PFSK-1 (cell line): Measurements from ENCODE around the gene MRPS18B.
A peak's percentile ranks its signal among the peaks of the same experiment; 100 is the strongest.

Experiments used
- FOXP2 ChIP-seq: optimal IDR thresholded peaks from 2 replicates; pipeline ENCODE3; 2011; ENCODE audit warnings: borderline replicate concordance, control low read depth, inconsistent platforms; ENCODE audit not compliant: insufficient read depth; ENCODE audit errors: extremely low read length, extremely low read depth
- POLR2AphosphoS5 ChIP-seq: IDR thresholded peaks from 2 replicates; pipeline ENCODE4 v1.6.1; 2012; ENCODE audit warnings: low read depth, mild to moderate bottlenecking, control low read depth, low read length, moderate library complexity
- REST ChIP-seq, 2 experiments: IDR thresholded peaks; 2 replicates each; pipeline versions ENCODE4 v1.6.1 to v1.8.0; 2011 to 2012; ENCODE audit warnings: low read depth in 2 of 2, low read length in 2 of 2, control low read depth in 1 of 2, inconsistent platforms in 1 of 2, mild to moderate bottlenecking in 1 of 2, moderate library complexity in 1 of 2; ENCODE audit not compliant: insufficient read depth in 1 of 2
- SIN3A ChIP-seq: IDR thresholded peaks from 2 replicates; pipeline ENCODE4 v1.6.1; 2012; ENCODE audit warnings: mild to moderate bottlenecking, low read length, moderate library complexity, borderline replicate concordance; ENCODE audit not compliant: insufficient read depth
- TAF1 ChIP-seq: IDR thresholded peaks from 2 replicates; pipeline ENCODE4 v1.6.1; 2012; ENCODE audit warnings: low read length, control low read depth, borderline replicate concordance; ENCODE audit not compliant: insufficient read depth

The MRPS18B gene

GRCh38 chr6:30664994-30665767, 47.5 kb downstream of the MRPS18B start:
- TF ChIP-seq SIN3A (no peak), POLR2AphosphoS5 (no peak), TAF1 (no peak), FOXP2 (no peak), REST (IDR thresholded peaks at IDR 0.05; ENCODE audit: insufficient read depth in 1 of 2, low read depth in 2 of 2, low read length in 2 of 2) (no peak)

- TF ChIP-seq SIN3A (no peak), TAF1 (no peak)
Measured at GRCh38 chr6:30670760-30671527, 53.3 kb downstream of the MRPS18B start.

- TF ChIP-seq FOXP2 (no peak), TAF1 (peak; percentile 77; the same call in 1 of the 2 replicates), SIN3A (peak; percentile 89), REST (IDR thresholded peaks at IDR 0.05; ENCODE audit: insufficient read depth in 1 of 2, low read depth in 2 of 2, low read length in 2 of 2) (peak in 1 of 2 experiments; percentile 57; a peak in 1 of 4 replicates), POLR2AphosphoS5 (peak; percentile 85)
Measured at GRCh38 chr6:30672445-30673253, 55.0 kb downstream of the MRPS18B start, which contains the start of gene DHX16. DHX16 (minus strand) TSS chr6:30673006; CDS start chr6:30672841, 165 bp downstream.
